ENCODE measurements around the gene LRFN5. TPM values are rescaled to one million over a fixed set of nuclear protein-coding genes. Genes with fewer than 3 reads are reported as not detected.
"Not testable (repeated sequence)": the region's sequence is repeated elsewhere in the genome, so short reads cannot be mapped to it uniquely, and the experiment has no call there.

Gene LRFN5
- total and polyA plus RNA-seq, 8 donors = 2.1 to 7.4 (median 6.1) TPM

DNA sequence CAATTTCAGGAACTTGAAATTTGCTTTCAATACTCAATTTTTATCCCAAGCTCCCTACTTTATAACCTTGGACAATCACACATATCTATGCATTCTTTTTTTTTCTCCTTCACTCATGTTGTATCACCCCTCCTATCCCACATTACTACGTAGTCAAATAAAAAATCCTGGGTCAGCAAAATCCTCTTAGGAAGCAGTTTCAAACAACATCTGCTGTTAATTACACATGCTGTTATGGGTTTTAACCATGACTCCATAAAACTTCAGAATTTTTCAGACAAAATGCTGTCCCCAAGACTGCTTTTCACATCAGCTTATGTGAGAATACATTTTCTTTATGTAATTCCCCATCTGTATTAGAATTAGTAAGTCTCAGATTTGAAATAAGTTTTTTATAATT lies 61.7 kb downstream of the LRFN5 start:
- Histone ChIP-seq H3K9me3 (no peaks in the 10 kb centered on the region), H3K4me1 (no peaks in the 10 kb centered on the region), H3K36me3 (no peaks in the 10 kb centered on the region), H3K27me3 (no peaks in the 10 kb centered on the region), H3K4me3 (no peak overlapping the region), H3K27ac (no peak overlapping the region)
- intact Hi-C loops (cut with DNase I) = no loop called here
- DNase-seq (peak in 1 of 4 donors; percentile 1), ATAC-seq (no peak)
- TF ChIP-seq, protein P1, sequence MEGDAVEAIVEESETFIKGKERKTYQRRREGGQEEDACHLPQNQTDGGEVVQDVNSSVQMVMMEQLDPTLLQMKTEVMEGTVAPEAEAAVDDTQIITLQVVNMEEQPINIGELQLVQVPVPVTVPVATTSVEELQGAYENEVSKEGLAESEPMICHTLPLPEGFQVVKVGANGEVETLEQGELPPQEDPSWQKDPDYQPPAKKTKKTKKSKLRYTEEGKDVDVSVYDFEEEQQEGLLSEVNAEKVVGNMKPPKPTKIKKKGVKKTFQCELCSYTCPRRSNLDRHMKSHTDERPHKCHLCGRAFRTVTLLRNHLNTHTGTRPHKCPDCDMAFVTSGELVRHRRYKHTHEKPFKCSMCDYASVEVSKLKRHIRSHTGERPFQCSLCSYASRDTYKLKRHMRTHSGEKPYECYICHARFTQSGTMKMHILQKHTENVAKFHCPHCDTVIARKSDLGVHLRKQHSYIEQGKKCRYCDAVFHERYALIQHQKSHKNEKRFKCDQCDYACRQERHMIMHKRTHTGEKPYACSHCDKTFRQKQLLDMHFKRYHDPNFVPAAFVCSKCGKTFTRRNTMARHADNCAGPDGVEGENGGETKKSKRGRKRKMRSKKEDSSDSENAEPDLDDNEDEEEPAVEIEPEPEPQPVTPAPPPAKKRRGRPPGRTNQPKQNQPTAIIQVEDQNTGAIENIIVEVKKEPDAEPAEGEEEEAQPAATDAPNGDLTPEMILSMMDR (IDR thresholded peaks at IDR 0.05) = no peak

DNA sequence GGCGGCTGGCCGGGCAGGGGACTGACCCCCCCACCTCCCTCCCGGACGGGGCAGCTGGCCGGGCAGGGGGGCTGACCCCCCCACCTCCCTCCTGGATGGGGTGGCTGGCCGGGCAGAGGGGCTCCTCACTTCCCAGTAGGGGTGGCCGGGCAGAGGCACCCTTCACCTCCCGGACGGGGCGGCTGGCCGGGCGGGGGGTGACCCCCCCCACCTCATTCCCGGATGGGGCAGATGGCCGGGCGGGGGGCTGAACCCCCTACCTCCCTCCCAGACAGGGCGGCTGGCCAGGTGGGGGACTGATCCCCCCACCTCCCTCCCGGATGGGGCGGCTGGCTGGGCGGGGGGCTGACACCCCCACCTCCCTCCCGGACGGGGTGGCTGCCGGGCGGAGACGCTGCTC lies 66.9 kb downstream of the LRFN5 start:
- H3K9me3 ChIP-seq; H3K27ac ChIP-seq; H3K27me3 ChIP-seq; H3K4me1 ChIP-seq; H3K4me3 ChIP-seq; intact Hi-C loops (cut with DNase I); H3K36me3 ChIP-seq; ATAC-seq: not testable (repeated sequence)
- peak in 1 of 4 donors; percentile 65 for DNase-seq

DNA sequence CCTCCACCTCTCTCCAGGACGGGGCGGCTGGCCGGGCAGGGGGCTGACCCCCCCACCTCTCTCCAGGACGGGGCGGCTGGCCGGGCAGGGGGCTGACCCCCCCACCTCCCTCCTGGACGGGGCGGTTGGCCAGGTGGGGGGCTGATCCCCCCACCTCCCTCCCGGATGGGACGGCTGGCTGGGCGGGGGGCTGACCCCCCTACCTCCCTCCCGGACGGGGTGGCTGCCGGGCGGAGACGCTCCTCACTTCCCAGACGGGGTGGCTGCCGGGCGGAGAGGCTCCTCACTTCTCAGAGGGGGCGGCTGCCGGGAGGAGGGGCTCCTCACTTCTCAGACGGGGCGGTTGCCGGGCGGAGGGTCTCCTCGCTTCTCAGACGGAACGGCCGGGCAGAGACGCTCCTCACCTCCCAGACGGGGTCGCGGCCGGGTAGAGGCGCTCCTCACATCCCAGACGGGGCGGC lies 67.9 kb downstream of the LRFN5 start:
- ATAC-seq; intact Hi-C loops (cut with DNase I): not testable (repeated sequence)

DNA sequence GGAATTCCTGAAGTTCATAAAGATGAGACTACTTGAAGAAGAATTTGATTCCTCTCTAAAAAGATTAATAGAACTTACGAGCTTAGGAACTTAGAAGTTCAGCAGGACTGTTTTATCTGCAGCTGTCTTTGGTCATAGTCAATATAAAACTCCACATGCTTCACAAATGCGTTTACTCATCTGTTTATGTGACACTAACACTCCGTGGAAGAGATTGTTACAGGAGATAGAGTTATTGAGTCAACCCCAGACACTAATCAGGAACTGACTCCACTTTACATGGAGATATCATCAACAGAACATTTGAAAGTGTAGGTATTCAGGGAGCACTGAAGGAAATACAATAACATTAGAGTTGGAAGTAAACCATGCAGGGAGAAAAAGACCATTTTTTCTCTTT lies 92.8 kb downstream of the LRFN5 start:
- H3K9me3 ChIP-seq = no peaks in the 10 kb centered on the region
- no peaks in the 10 kb centered on the region for H3K4me1 ChIP-seq
- no peaks in the 10 kb centered on the region for H3K27me3 ChIP-seq
- intact Hi-C loops (cut with DNase I) = no loop called here
- H3K36me3 ChIP-seq = no peaks in the 10 kb centered on the region
- TF ChIP-seq, protein P1 (IDR thresholded peaks at IDR 0.05) = no peak
- no peak overlapping the region for H3K27ac ChIP-seq
- no peak overlapping the region for H3K4me3 ChIP-seq
- ATAC-seq (no peak), DNase-seq (no peak)

More for the DNA sequence above, 67.9 kb downstream of the LRFN5 start:
- H3K9me3 ChIP-seq, H3K4me1 ChIP-seq, H3K27me3 ChIP-seq, H3K27ac ChIP-seq, H3K4me3 ChIP-seq, H3K36me3 ChIP-seq: not testable (repeated sequence)
- peak in 1 of 4 donors; percentile 55 for DNase-seq

DNA sequence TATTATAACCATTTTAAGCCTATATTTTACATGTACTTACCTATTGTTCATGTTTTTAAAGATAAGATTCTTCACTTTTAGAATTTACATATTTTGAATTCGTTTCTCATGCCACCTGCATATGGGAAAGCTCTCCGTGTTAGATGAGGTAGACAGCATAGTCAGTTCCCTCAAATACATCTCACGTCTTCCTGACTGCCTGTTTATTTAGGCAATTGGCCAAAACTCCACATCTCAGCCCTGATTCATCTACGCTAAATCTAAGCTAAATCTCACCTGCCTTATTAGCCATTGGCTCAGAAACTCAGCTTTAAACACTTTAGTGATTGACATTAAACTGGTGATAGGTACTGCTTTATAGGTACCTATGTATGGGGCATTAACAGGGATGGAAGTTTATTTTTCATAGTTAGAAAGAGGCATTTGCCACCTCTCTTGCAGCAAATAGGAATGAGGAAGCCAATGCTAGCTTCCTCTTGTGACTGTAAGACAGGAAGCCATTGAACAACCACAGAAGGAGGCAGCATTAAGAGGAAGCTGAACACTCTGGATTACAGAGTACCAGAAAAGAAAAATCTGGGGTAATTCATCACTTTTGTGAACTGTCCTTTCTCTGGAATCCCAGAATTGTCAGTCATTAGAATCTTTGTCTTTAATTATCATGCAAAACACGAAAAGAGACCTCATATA lies 111.9 kb downstream of the LRFN5 start:
- H3K4me1 ChIP-seq = no peaks in the 10 kb centered on the region
- H3K27ac ChIP-seq = no peak overlapping the region
- H3K9me3 ChIP-seq = no peaks in the 10 kb centered on the region
- no peaks in the 10 kb centered on the region for H3K36me3 ChIP-seq
- DNase-seq = no peak
- TF ChIP-seq, protein P1 (IDR thresholded peaks at IDR 0.05) = no peak
- intact Hi-C loops (cut with DNase I) = no loop called here
- no peak overlapping the region for H3K4me3 ChIP-seq
- ATAC-seq = no peak
- no peaks in the 10 kb centered on the region for H3K27me3 ChIP-seq

DNA sequence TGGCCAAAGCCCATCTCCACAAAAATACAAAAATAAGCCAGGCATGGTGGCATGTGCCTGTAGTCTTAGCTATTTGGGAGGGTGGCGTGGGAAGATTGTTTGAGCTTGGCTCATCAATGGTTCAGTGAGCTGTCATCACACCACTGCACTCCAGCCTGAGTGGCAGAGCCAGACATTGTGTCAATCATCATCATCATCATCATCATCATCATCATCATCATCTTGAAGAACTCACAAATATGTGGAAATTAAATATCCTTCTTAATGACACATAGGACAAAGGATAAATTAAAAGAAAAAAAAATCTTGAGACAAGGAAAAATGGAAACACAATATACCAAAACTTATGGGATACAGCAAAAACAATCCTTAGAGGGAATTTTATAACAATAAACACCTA lies 132.5 kb downstream of the LRFN5 start:
- H3K27ac ChIP-seq = no peak overlapping the region
- no peaks in the 10 kb centered on the region for H3K36me3 ChIP-seq
- intact Hi-C loops (cut with DNase I) = no loop called here
- H3K27me3 ChIP-seq = no peaks in the 10 kb centered on the region
- no peaks in the 10 kb centered on the region for H3K4me1 ChIP-seq
- TF ChIP-seq, protein P1 (IDR thresholded peaks at IDR 0.05) = no peak
- ATAC-seq (no peak), DNase-seq (no peak)
- H3K9me3 ChIP-seq = peaks cover 0 to 16% of the 10 kb centered on the region in 2 donors
- no peak overlapping the region for H3K4me3 ChIP-seq
